ENCODE measurements around the gene STRBP.

The STRBP gene

GRCh38 chr9:123176949-123177348 is 91.4 kb downstream of the STRBP start:
- Histone ChIP-seq H3K79me2 (ENCODE audit: control insufficient read depth, low read length) (peaks cover 75% of the 10 kb centered on the region), H3K4me2 (ENCODE audit: low read length) (peak overlapping the region; percentile 71), H3K4me3 (ENCODE audit: low read length) (peak overlapping the region; percentile 59), H3K4me1 (ENCODE audit: control insufficient read depth, low read length) (peaks cover 95% of the 10 kb centered on the region), H3K27ac (ENCODE audit: low read depth, low read length) (peak overlapping the region; percentile 98), H3K9me3 (ENCODE audit: control insufficient read depth, insufficient read depth, low read length) (no peaks in the 10 kb centered on the region), H3K9me2 (replicated peaks; ENCODE audit: control insufficient read depth, low read length) (no peaks in the 10 kb centered on the region), H3K36me3 (ENCODE audit: control insufficient read depth, low read length) (peaks cover 87% of the 10 kb centered on the region), H4K20me1 (ENCODE audit: control insufficient read depth, insufficient read depth, low read depth, low read length) (no peaks in the 10 kb centered on the region), H3F3A (ENCODE audit: control insufficient read depth, insufficient read depth) (peaks cover 57% of the 10 kb centered on the region), H3K27me3 (ENCODE audit: control insufficient read depth, low read length) (no peaks in the 10 kb centered on the region)
- TF ChIP-seq CTCF (IDR thresholded peaks at IDR 0.05; ENCODE audit: low read depth, low read length, poor library complexity, severe bottlenecking) (no peak), EZH2phosphoT487 (IDR thresholded peaks at IDR 0.05; ENCODE audit: borderline replicate concordance, low read length) (no peak)

GRCh38 chr9:123175854-123176629 is 92.3 kb downstream of the STRBP start:
- Histone ChIP-seq H3K36me3 (ENCODE audit: control insufficient read depth, low read length) (peaks cover 92% of the 10 kb centered on the region), H3K27ac (ENCODE audit: low read depth, low read length) (peak overlapping the region; percentile 98), H3K4me3 (ENCODE audit: low read length) (peak overlapping the region; percentile 59), H4K20me1 (ENCODE audit: control insufficient read depth, insufficient read depth, low read depth, low read length) (no peaks in the 10 kb centered on the region), H3K4me2 (ENCODE audit: low read length) (peak overlapping the region; percentile 71), H3K27me3 (ENCODE audit: control insufficient read depth, low read length) (no peaks in the 10 kb centered on the region), H3F3A (ENCODE audit: control insufficient read depth, insufficient read depth) (peaks cover 57% of the 10 kb centered on the region), H3K9me2 (replicated peaks; ENCODE audit: control insufficient read depth, low read length) (no peaks in the 10 kb centered on the region), H3K79me2 (ENCODE audit: control insufficient read depth, low read length) (peaks cover 76% of the 10 kb centered on the region), H3K9me3 (ENCODE audit: control insufficient read depth, insufficient read depth, low read length) (no peaks in the 10 kb centered on the region), H3K4me1 (ENCODE audit: control insufficient read depth, low read length) (peaks cover 99% of the 10 kb centered on the region)
- no peak for TF ChIP-seq CTCF (IDR thresholded peaks at IDR 0.05; ENCODE audit: low read depth, low read length, poor library complexity, severe bottlenecking)
- TF ChIP-seq EZH2phosphoT487 (IDR thresholded peaks at IDR 0.05; ENCODE audit: borderline replicate concordance, low read length) = no peak

- Histone ChIP-seq H3F3A (ENCODE audit: control insufficient read depth, insufficient read depth) (peaks cover 52% of the 10 kb centered on the region), H3K9me2 (replicated peaks; ENCODE audit: control insufficient read depth, low read length) (no peaks in the 10 kb centered on the region), H3K27ac (ENCODE audit: low read depth, low read length) (peak overlapping the region; percentile 98), H3K9me3 (ENCODE audit: control insufficient read depth, insufficient read depth, low read length) (no peaks in the 10 kb centered on the region), H3K27me3 (ENCODE audit: control insufficient read depth, low read length) (no peaks in the 10 kb centered on the region), H4K20me1 (ENCODE audit: control insufficient read depth, insufficient read depth, low read depth, low read length) (no peaks in the 10 kb centered on the region), H3K79me2 (ENCODE audit: control insufficient read depth, low read length) (peaks cover 75% of the 10 kb centered on the region), H3K36me3 (ENCODE audit: control insufficient read depth, low read length) (peaks cover 91% of the 10 kb centered on the region), H3K4me2 (ENCODE audit: low read length) (peak overlapping the region; percentile 71), H3K4me1 (ENCODE audit: control insufficient read depth, low read length) (peaks cover 100% of the 10 kb centered on the region), H3K4me3 (ENCODE audit: low read length) (peak overlapping the region; percentile 59)
- TF ChIP-seq CTCF (IDR thresholded peaks at IDR 0.05; ENCODE audit: low read depth, low read length, poor library complexity, severe bottlenecking) (no peak), EZH2phosphoT487 (IDR thresholded peaks at IDR 0.05; ENCODE audit: borderline replicate concordance, low read length) (no peak)
Measured at GRCh38 chr9:123174887-123175518, 93.4 kb downstream of the STRBP start.

Measured in DOHH2 (cell line).